IMR-90 (cell line): Measurements from ENCODE around the gene UPK3A. TPM values are rescaled to one million over a fixed set of nuclear protein-coding genes. Genes with fewer than 3 reads are reported as not detected.
A peak's percentile ranks its signal among the peaks of the same experiment; 100 is the strongest.

ENCODE experiments used
- ATAC-seq: fragments of 200-7000 bp; cut with Tn5 transposase; 2 replicates; pipeline ENCODE4 v1.9.1; 2020; ENCODE audit warnings: low read depth, mild to moderate bottlenecking, moderate library complexity
- BruUV-seq: library from RNA; stranded (reverse); fragments of 400-500 nt; replicated peaks from 2 replicates; lab custom pipeline; 2021; lab: Mats Ljungman, UMichigan
- CTCF ChIA-PET: fragments of 300-600 bp; formaldehyde crosslinking; extraction: SDS; loops from one replicate; lab custom pipeline; 2021; ENCODE audit warnings: antibody characterized with exemption; lab: Yijun Ruan, JAX
- POLR2A ChIA-PET: fragments of 300-600 bp; sonication (Branson Sonifier 250); formaldehyde crosslinking; loops from one replicate; lab custom pipeline; 2022; ENCODE audit warnings: antibody characterized with exemption; ENCODE audit not compliant: unreplicated experiment; lab: Charles Lee
- DNase-seq: peaks from one replicate; pipeline ENCODE4 v3.0.0; 2013
- H2AFZ ChIP-seq: replicated peaks from 2 replicates; pipeline ENCODE3; 2013; ENCODE audit warnings: low read length, mild to moderate bottlenecking; ENCODE audit not compliant: poor library complexity
- H2AK5ac ChIP-seq: 2 replicates; pipeline ENCODE4 v1.6.1; 2013; ENCODE audit warnings: low read depth, low read length, inconsistent platforms
- H2AK9ac ChIP-seq: replicated peaks from 2 replicates; pipeline ENCODE3; 2013; ENCODE audit warnings: mild to moderate bottlenecking, low read depth, low read length, moderate library complexity; ENCODE audit not compliant: poor library complexity
- H2BK120ac ChIP-seq: 2 replicates; pipeline ENCODE4 v1.6.1; 2013; ENCODE audit warnings: low read depth, low read length, inconsistent platforms
- H2BK15ac ChIP-seq: 3 replicates; pipeline ENCODE4 v1.6.1; 2013; ENCODE audit warnings: low read depth, low read length, inconsistent platforms
- H2BK20ac ChIP-seq: 2 replicates; pipeline ENCODE4 v1.6.1; 2013; ENCODE audit warnings: low read depth, mild to moderate bottlenecking, inconsistent platforms, low read length, moderate library complexity
- H2BK5ac ChIP-seq: 2 replicates; pipeline ENCODE4 v1.6.1; 2013; ENCODE audit warnings: mild to moderate bottlenecking, low read depth, low read length, inconsistent platforms; ENCODE audit not compliant: poor library complexity, severe bottlenecking
- H3K14ac ChIP-seq: replicated peaks from 2 replicates; pipeline ENCODE4 v1.6.1; 2013; ENCODE audit warnings: low read depth, low read length, inconsistent platforms
- H3K18ac ChIP-seq: 2 replicates; pipeline ENCODE4 v1.6.1; 2013; ENCODE audit warnings: low read depth, low read length, control low read depth
- H3K23ac ChIP-seq: 2 replicates; pipeline ENCODE4 v1.6.1; 2013; ENCODE audit warnings: low read depth, low read length, inconsistent platforms
- H3K27ac ChIP-seq: 2 replicates; pipeline ENCODE4 v1.5.1; 2013; ENCODE audit warnings: mild to moderate bottlenecking, control low read depth, low read length; ENCODE audit not compliant: insufficient read depth
- H3K27me3 ChIP-seq: 2 replicates; pipeline ENCODE4 v1.6.1; 2013; ENCODE audit warnings: low read length; ENCODE audit not compliant: control insufficient read depth, insufficient read depth
- H3K36me3 ChIP-seq: 2 replicates; pipeline ENCODE4 v1.6.1; 2013; ENCODE audit warnings: low read length, mixed read lengths; ENCODE audit not compliant: control insufficient read depth, insufficient read depth
- H3K4ac ChIP-seq: 2 replicates; pipeline ENCODE4 v1.6.1; 2013; ENCODE audit warnings: low read depth, low read length, inconsistent platforms
- H3K4me1 ChIP-seq: 2 replicates; pipeline ENCODE4 v1.6.1; 2013; ENCODE audit warnings: low read length, mixed read lengths; ENCODE audit not compliant: control insufficient read depth, insufficient read depth
- H3K4me2 ChIP-seq: 2 replicates; pipeline ENCODE4 v1.6.1; 2013; ENCODE audit warnings: low read depth, mild to moderate bottlenecking, control low read depth, low read length, moderate library complexity
- H3K4me3 ChIP-seq: 2 replicates; pipeline ENCODE4 v1.5.1; 2013; ENCODE audit warnings: low read depth, mild to moderate bottlenecking, control low read depth, low read length, moderate library complexity; ENCODE audit not compliant: insufficient read depth
- H3K56ac ChIP-seq: 2 replicates; pipeline ENCODE4 v1.6.1; 2013; ENCODE audit warnings: low read length, inconsistent platforms; ENCODE audit not compliant: insufficient read depth; ENCODE audit errors: extremely low read depth
- H3K79me1 ChIP-seq, 2 experiments: 2 replicates each; pipeline ENCODE4 v1.6.1; 2013; ENCODE audit warnings: low read length in 2 of 2, inconsistent platforms in 1 of 2, low read depth in 1 of 2
- H3K9ac ChIP-seq: 2 replicates; pipeline ENCODE4 v1.6.1; 2013; ENCODE audit warnings: low read depth, low read length, control low read depth
- H3K9me1 ChIP-seq: 2 replicates; pipeline ENCODE4 v1.6.1; 2013; ENCODE audit warnings: low read length, inconsistent platforms; ENCODE audit not compliant: insufficient read depth
- H3K9me3 ChIP-seq: 2 replicates; pipeline ENCODE4 v1.6.1; 2013; ENCODE audit warnings: low read length; ENCODE audit not compliant: control insufficient read depth, insufficient read depth
- H4K20me1 ChIP-seq: 2 replicates; pipeline ENCODE4 v1.6.1; 2013; ENCODE audit warnings: low read length, inconsistent platforms; ENCODE audit not compliant: insufficient read depth
- H4K5ac ChIP-seq: 2 replicates; pipeline ENCODE4 v1.6.1; 2013; ENCODE audit warnings: mild to moderate bottlenecking, low read depth, low read length, control low read depth
- H4K8ac ChIP-seq, 2 experiments: 2 replicates each; pipeline ENCODE4 v1.6.1; 2013; ENCODE audit warnings: low read depth in 2 of 2, low read length in 2 of 2, control low read depth in 1 of 2, inconsistent platforms in 1 of 2
- H4K91ac ChIP-seq: 2 replicates; pipeline ENCODE4 v1.6.1; 2013; ENCODE audit warnings: low read depth, low read length, inconsistent platforms; ENCODE audit not compliant: insufficient read depth
- CEBPB ChIP-seq: IDR thresholded peaks from 2 replicates; pipeline ENCODE4 v1.6.1; 2012; ENCODE audit warnings: low read depth, low read length, improper control_type of control experiment
- CHD1 ChIP-seq: IDR thresholded peaks from 2 replicates; pipeline ENCODE4 v1.6.1; 2012; ENCODE audit warnings: low read depth, low read length, improper control_type of control experiment
- ELK1 ChIP-seq: fragments of 150-350 bp; IDR thresholded peaks from 2 replicates; pipeline ENCODE4 v1.6.1; 2016; ENCODE audit warnings: low read depth, mild to moderate bottlenecking, low read length, moderate library complexity, borderline replicate concordance
- FOS ChIP-seq: fragments of 150-350 bp; IDR thresholded peaks from 2 replicates; pipeline ENCODE4 v1.6.1; 2016; ENCODE audit warnings: low read depth, low read length
- MAFK ChIP-seq: IDR thresholded peaks from 2 replicates; pipeline ENCODE4 v1.6.1; 2012; ENCODE audit warnings: low read depth, low read length, improper control_type of control experiment
- MAZ ChIP-seq: IDR thresholded peaks from 2 replicates; pipeline ENCODE4 v1.6.1; 2012; ENCODE audit warnings: low read depth, mild to moderate bottlenecking, low read length, improper control_type of control experiment, moderate library complexity, borderline replicate concordance
- MXI1 ChIP-seq: IDR thresholded peaks from 2 replicates; pipeline ENCODE4 v1.6.1; 2012; ENCODE audit warnings: low read depth, mild to moderate bottlenecking, low read length, moderate library complexity, borderline replicate concordance
- NFE2L2 ChIP-seq: fragments of 150-350 bp; IDR thresholded peaks from 2 replicates; pipeline ENCODE4 v1.6.1; 2016; ENCODE audit warnings: low read depth, mild to moderate bottlenecking, low read length
- POLR2A ChIP-seq: IDR thresholded peaks from 2 replicates; pipeline ENCODE4 v1.6.1; 2012; ENCODE audit warnings: mild to moderate bottlenecking, low read depth, low read length
- RAD21 ChIP-seq: IDR thresholded peaks from 2 replicates; pipeline ENCODE4 v1.6.1; 2012; ENCODE audit warnings: low read length, improper control_type of control experiment
- SMC3 ChIP-seq: fragments of 150-350 bp; IDR thresholded peaks from 2 replicates; pipeline ENCODE4 v1.6.1; 2016; ENCODE audit warnings: low read depth, mild to moderate bottlenecking, antibody characterized with exemption, low read length, moderate library complexity
- WGBS, 2 experiments: methylation state at CpG; one replicate each; pipeline versions ENCODE4 v1.1.5 to v1.1.7; 2013; ENCODE audit warnings: missing lambda C conversion rate in 2 of 2; ENCODE audit not compliant: insufficient read length in 1 of 2; ENCODE audit errors: extremely low coverage in 2 of 2; 5-methylcytosine and 5-hydroxymethylcytosine counted together
- dilution Hi-C: fragments of 300-500 bp; cut with HindIII; formaldehyde crosslinking; loops from one replicate; pipeline ENCODE4 v1.14.3; 2018; ENCODE audit warnings: low sequenced_read_pairs; ENCODE audit not compliant: unreplicated experiment
- in situ Hi-C: fragments of 300-500 bp; cut with MboI; formaldehyde crosslinking; loops from 3 replicates; pipeline ENCODE4 v1.14.3; 2019; ENCODE audit warnings: low sequenced_read_pairs, inconsistent platforms, mixed read lengths
- intact Hi-C: fragments of 100-400 bp; cut with micrococcal nuclease; formaldehyde crosslinking; loops from 2 replicates; pipeline ENCODE4 v1.10.0; 2022
- polyA plus RNA-seq, 3 experiments: library from polyadenylated mRNA; depleted of rRNA; stranded (reverse); fragments of >200 nt; gene quantifications; 2 replicates each; pipeline ENCODE4 v1.2.3, GENCODE V29; 2012; ENCODE audit warnings: low replicate concordance in 1 of 3
- total RNA-seq: library from RNA; depleted of rRNA; stranded (reverse); fragments of >200 nt; gene quantifications from 2 replicates; pipeline ENCODE4 v1.2.3, GENCODE V29; 2012
- TF ChIP-seq, protein P1 (sequence below): fragments of 150-350 bp; IDR thresholded peaks from 2 replicates; pipeline ENCODE4 v1.6.1; 2017; ENCODE audit warnings: mild to moderate bottlenecking, antibody characterized with exemption, low read length, low read depth
- TF ChIP-seq, protein P2 (sequence below): conservative IDR thresholded peaks from 2 replicates; pipeline ENCODE4 v1.5.1; 2012; ENCODE audit warnings: mild to moderate bottlenecking, low read depth, low read length, improper control_type of control experiment

The UPK3A gene
- total and polyA plus RNA-seq, 2 of the 4 experiments (the other 2 are of a cell fraction), result not detected

- H4K91ac ChIP-seq, result peak overlapping the region; percentile 65
- DNase-seq (peak; percentile 84), ATAC-seq (peak; percentile 94)
- peak overlapping the region; percentile 74 for H2AFZ ChIP-seq
- no peak overlapping the region for H3K4me3 ChIP-seq
- intact Hi-C loops (loop anchor here (1.0 to 5.0 kb wide), 3 partner anchors 91 to 286 kb away; no protein-coding TSS in a partner anchor), dilution Hi-C loops (no loop called here), in situ Hi-C loops (loop anchor here (5.0 kb wide), 1 partner anchor 161 kb away; no protein-coding TSS in a partner anchor)
- no peak overlapping the region for H3K27ac ChIP-seq
- H2BK120ac ChIP-seq, result peak overlapping the region; percentile 50; the same call in 1 of the 2 replicates
- no peaks in the 10 kb centered on the region for H3K9me1 ChIP-seq
- peak overlapping the region; percentile 84 for H2AK9ac ChIP-seq
- BruUV-seq, result no TSS peak
- H2BK5ac ChIP-seq, result no peak overlapping the region
- peak overlapping the region; percentile 23; the same call in 1 of the 2 replicates for H2AK5ac ChIP-seq
- H3K23ac ChIP-seq, result no peak overlapping the region
- no peaks in the 10 kb centered on the region for H3K27me3 ChIP-seq
- no peaks in the 10 kb centered on the region for H4K20me1 ChIP-seq
- no peak overlapping the region for H3K18ac ChIP-seq
- H2BK20ac ChIP-seq, result peak overlapping the region; percentile 41; the same call in 1 of the 2 replicates
- H3K9ac ChIP-seq, result no peak overlapping the region
- 10% methylated on average over 9 of the region's 17 CpGs; no CpG with 5 or more reads in 1 of the 2 experiments for WGBS, 2 experiments
- H3K56ac ChIP-seq, result no peak overlapping the region
- no peaks in the 10 kb centered on the region for H3K9me3 ChIP-seq
- no peaks in the 10 kb centered on the region for H3K36me3 ChIP-seq
- H3K4me1 ChIP-seq, result peaks cover 2% of the 10 kb centered on the region; the same call in 1 of the 2 replicates
- peak overlapping the region in 1 of 2 experiments; percentile 7; a peak in 1 of 4 replicates for H4K8ac ChIP-seq
- no peak overlapping the region; the same call in 2 of the 3 replicates for H2BK15ac ChIP-seq
- H3K79me1 ChIP-seq, result no peaks in the 10 kb centered on the region
- POLR2A ChIA-PET, result no interaction called here
- peak overlapping the region; percentile 65; the same call in 1 of the 2 replicates for H3K14ac ChIP-seq
- no peak overlapping the region for H4K5ac ChIP-seq
- H3K4me2 ChIP-seq, result no peak overlapping the region
- CTCF ChIA-PET, result interaction anchor here (1.0 to 1.1 kb wide), 2 partner anchors 17 to 63 kb away, joined by 3 read pairs; no protein-coding TSS in a partner anchor
- peak overlapping the region; percentile 54 for H3K4ac ChIP-seq
- TF ChIP-seq MAFK (no peak), ELK1 (no peak), RAD21 (peak; percentile 93), CEBPB (peak; percentile 74; the same call in 1 of the 2 replicates), CHD1 (no peak), SMC3 (peak; percentile 88), MAZ (peak; percentile 59; the same call in 1 of the 2 replicates), MXI1 (peak; percentile 97), POLR2A (no peak), NFE2L2 (no peak), FOS (no peak)
- TF ChIP-seq, protein P1, sequence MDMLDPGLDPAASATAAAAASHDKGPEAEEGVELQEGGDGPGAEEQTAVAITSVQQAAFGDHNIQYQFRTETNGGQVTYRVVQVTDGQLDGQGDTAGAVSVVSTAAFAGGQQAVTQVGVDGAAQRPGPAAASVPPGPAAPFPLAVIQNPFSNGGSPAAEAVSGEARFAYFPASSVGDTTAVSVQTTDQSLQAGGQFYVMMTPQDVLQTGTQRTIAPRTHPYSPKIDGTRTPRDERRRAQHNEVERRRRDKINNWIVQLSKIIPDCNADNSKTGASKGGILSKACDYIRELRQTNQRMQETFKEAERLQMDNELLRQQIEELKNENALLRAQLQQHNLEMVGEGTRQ, result peak; percentile 89
- TF ChIP-seq, protein P2, sequence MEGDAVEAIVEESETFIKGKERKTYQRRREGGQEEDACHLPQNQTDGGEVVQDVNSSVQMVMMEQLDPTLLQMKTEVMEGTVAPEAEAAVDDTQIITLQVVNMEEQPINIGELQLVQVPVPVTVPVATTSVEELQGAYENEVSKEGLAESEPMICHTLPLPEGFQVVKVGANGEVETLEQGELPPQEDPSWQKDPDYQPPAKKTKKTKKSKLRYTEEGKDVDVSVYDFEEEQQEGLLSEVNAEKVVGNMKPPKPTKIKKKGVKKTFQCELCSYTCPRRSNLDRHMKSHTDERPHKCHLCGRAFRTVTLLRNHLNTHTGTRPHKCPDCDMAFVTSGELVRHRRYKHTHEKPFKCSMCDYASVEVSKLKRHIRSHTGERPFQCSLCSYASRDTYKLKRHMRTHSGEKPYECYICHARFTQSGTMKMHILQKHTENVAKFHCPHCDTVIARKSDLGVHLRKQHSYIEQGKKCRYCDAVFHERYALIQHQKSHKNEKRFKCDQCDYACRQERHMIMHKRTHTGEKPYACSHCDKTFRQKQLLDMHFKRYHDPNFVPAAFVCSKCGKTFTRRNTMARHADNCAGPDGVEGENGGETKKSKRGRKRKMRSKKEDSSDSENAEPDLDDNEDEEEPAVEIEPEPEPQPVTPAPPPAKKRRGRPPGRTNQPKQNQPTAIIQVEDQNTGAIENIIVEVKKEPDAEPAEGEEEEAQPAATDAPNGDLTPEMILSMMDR, result peak; percentile 92
Observed at GRCh38 chr22:45263463-45264269, 21.1 kb upstream of the UPK3A start.
